Measurements from ENCODE around the gene MTREX.

Gene MTREX

GRCh38 chr5:55437452-55437851 lies 129.7 kb downstream of the MTREX start:
- Histone ChIP-seq H3K9me3 (ENCODE audit: control insufficient read depth in 5 of 5, low read length in 5 of 5) (no peaks in the 10 kb centered on the region), H3K4me3 (ENCODE audit: low read depth in 1 of 5, low read length in 5 of 5) (no peak overlapping the region), H3K4me1 (ENCODE audit: control insufficient read depth in 5 of 5, insufficient read depth in 5 of 5, low read length in 5 of 5) (peaks cover 4 to 35% (median 27%) of the 10 kb centered on the region in 5 donors), H3K9ac (ENCODE audit: low read length in 5 of 5) (peak overlapping the region; percentile 49 to 74 (median 57)), H3K27me3 (ENCODE audit: control insufficient read depth in 5 of 5, insufficient read depth in 4 of 5, low read length in 5 of 5) (no peaks in the 10 kb centered on the region), H3K36me3 (ENCODE audit: control insufficient read depth in 5 of 5, insufficient read depth in 5 of 5, low read length in 5 of 5) (peaks cover 12 to 27% (median 20%) of the 10 kb centered on the region in 5 donors), H3K27ac (ENCODE audit: low read depth, low read length) (peak overlapping the region; percentile 99)

DNA sequence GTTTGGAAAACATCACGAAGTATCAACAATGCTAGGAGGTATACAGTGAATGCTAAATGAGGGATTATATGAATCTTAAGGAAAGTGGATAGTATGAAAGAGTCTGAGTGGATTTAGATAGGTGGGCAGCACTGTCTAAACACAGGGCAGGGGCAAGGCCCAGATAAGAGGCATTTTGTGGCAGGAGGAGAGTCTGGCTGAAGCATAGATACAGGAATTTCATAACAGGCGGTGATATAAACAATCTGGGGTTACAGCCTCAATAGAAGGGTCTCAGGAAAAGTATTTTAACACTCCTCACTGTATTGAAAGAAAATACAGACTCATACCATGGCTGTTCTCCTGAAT lies 130.0 kb downstream of the MTREX start:
- H3K4me3 ChIP-seq (ENCODE audit: low read depth in 1 of 5, low read length in 5 of 5) = no peak overlapping the region
- no peaks in the 10 kb centered on the region for H3K27me3 ChIP-seq (ENCODE audit: control insufficient read depth in 5 of 5, insufficient read depth in 4 of 5, low read length in 5 of 5)
- H3K4me1 ChIP-seq (ENCODE audit: control insufficient read depth in 5 of 5, insufficient read depth in 5 of 5, low read length in 5 of 5) = peaks cover 4 to 35% (median 27%) of the 10 kb centered on the region in 5 donors
- H3K27ac ChIP-seq (ENCODE audit: low read depth, low read length) = peak overlapping the region; percentile 99
- H3K9me3 ChIP-seq (ENCODE audit: control insufficient read depth in 5 of 5, low read length in 5 of 5) = no peaks in the 10 kb centered on the region
- peaks cover 12 to 25% (median 17%) of the 10 kb centered on the region in 5 donors for H3K36me3 ChIP-seq (ENCODE audit: control insufficient read depth in 5 of 5, insufficient read depth in 5 of 5, low read length in 5 of 5)
- H3K9ac ChIP-seq (ENCODE audit: low read length in 5 of 5) = peak overlapping the region; percentile 49 to 74 (median 57)

DNA sequence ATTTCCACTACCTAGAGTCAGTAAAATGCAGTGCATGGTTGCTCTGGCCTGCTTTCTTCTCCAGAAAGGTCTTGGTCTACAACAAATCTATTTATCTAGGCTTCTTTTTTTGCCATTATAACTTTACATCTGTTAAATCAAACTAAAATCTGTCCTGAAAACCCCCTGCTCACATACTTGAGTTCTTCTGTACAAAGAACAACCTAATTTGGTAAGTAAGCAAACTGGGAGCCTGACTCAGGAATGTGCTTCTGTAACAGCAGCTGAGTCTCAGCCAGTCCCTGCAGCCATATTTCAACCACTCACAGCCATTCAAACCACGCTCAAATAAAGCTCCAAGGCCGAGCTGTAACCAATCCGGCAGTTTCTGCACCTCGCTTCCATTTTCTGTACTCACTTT lies 131.2 kb downstream of the MTREX start:
- H3K9me3 ChIP-seq (ENCODE audit: control insufficient read depth in 5 of 5, low read length in 5 of 5) = no peaks in the 10 kb centered on the region
- H3K27ac ChIP-seq (ENCODE audit: low read depth, low read length) = peak overlapping the region; percentile 99
- H3K27me3 ChIP-seq (ENCODE audit: control insufficient read depth in 5 of 5, insufficient read depth in 4 of 5, low read length in 5 of 5) = no peaks in the 10 kb centered on the region
- H3K36me3 ChIP-seq (ENCODE audit: control insufficient read depth in 5 of 5, insufficient read depth in 5 of 5, low read length in 5 of 5) = peaks cover 12 to 22% (median 15%) of the 10 kb centered on the region in 5 donors
- H3K9ac ChIP-seq (ENCODE audit: low read length in 5 of 5) = peak overlapping the region in 2 of 5 donors; percentile 49 to 62
- peaks cover 4 to 35% (median 27%) of the 10 kb centered on the region in 5 donors for H3K4me1 ChIP-seq (ENCODE audit: control insufficient read depth in 5 of 5, insufficient read depth in 5 of 5, low read length in 5 of 5)
- H3K4me3 ChIP-seq (ENCODE audit: low read depth in 1 of 5, low read length in 5 of 5) = no peak overlapping the region

GRCh38 chr5:55440188-55440646 lies 132.4 kb downstream of the MTREX start:
- no peak overlapping the region for H3K4me3 ChIP-seq (ENCODE audit: low read depth in 1 of 5, low read length in 5 of 5)
- H3K9ac ChIP-seq (ENCODE audit: low read length in 5 of 5) = peak overlapping the region in 1 of 5 donors; percentile 31
- peak overlapping the region; percentile 99 for H3K27ac ChIP-seq (ENCODE audit: low read depth, low read length)
- peaks cover 4 to 35% (median 27%) of the 10 kb centered on the region in 5 donors for H3K4me1 ChIP-seq (ENCODE audit: control insufficient read depth in 5 of 5, insufficient read depth in 5 of 5, low read length in 5 of 5)
- H3K27me3 ChIP-seq (ENCODE audit: control insufficient read depth in 5 of 5, insufficient read depth in 4 of 5, low read length in 5 of 5) = no peaks in the 10 kb centered on the region
- no peaks in the 10 kb centered on the region for H3K9me3 ChIP-seq (ENCODE audit: control insufficient read depth in 5 of 5, low read length in 5 of 5)
- peaks cover 11 to 22% (median 13%) of the 10 kb centered on the region in 5 donors for H3K36me3 ChIP-seq (ENCODE audit: control insufficient read depth in 5 of 5, insufficient read depth in 5 of 5, low read length in 5 of 5)

DNA sequence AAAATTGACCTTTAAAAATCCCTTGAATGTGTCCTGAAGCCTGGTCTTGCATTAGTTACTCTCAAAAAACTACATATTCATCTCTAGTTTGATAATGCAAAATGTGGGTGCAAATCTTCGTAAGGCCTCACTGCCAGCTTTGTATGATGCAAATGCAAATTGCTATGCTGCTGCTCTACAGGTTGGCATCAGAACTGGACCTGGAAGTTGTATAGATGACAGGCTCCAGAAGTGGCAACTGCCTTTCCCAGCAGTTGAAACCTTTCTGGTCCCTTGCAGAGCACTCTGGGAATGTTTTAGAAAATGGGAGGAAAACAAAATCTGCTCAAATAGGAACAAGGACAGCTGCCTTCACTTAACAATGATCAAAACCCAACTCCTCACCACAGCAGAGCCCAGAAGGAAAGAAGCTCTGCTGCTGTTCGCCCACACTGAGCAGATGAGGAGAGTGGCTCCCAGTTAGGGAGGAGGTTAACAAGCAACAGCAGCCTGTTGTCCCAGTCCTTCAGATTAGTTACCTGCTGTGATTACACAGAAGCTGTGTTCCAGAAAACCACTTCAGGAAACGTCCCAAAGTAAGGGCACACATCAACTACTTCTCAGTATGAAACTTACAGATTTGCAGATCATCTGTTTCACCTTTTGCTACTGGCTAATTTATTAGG lies 133.4 kb downstream of the MTREX start:
- Histone ChIP-seq H3K9me3 (ENCODE audit: control insufficient read depth in 5 of 5, low read length in 5 of 5) (no peaks in the 10 kb centered on the region), H3K27ac (ENCODE audit: low read depth, low read length) (peak overlapping the region; percentile 5), H3K36me3 (ENCODE audit: control insufficient read depth in 5 of 5, insufficient read depth in 5 of 5, low read length in 5 of 5) (peaks cover 8 to 18% (median 10%) of the 10 kb centered on the region in 5 donors), H3K4me1 (ENCODE audit: control insufficient read depth in 5 of 5, insufficient read depth in 5 of 5, low read length in 5 of 5) (peaks cover 4 to 35% (median 27%) of the 10 kb centered on the region in 5 donors), H3K27me3 (ENCODE audit: control insufficient read depth in 5 of 5, insufficient read depth in 4 of 5, low read length in 5 of 5) (no peaks in the 10 kb centered on the region), H3K9ac (ENCODE audit: low read length in 5 of 5) (no peak overlapping the region), H3K4me3 (ENCODE audit: low read depth in 1 of 5, low read length in 5 of 5) (no peak overlapping the region)

GRCh38 chr5:55441954-55442353 lies 134.2 kb downstream of the MTREX start:
- H3K27ac ChIP-seq (ENCODE audit: low read depth, low read length) = peak overlapping the region; percentile 5
- H3K27me3 ChIP-seq (ENCODE audit: control insufficient read depth in 5 of 5, insufficient read depth in 4 of 5, low read length in 5 of 5) = no peaks in the 10 kb centered on the region
- H3K36me3 ChIP-seq (ENCODE audit: control insufficient read depth in 5 of 5, insufficient read depth in 5 of 5, low read length in 5 of 5) = peaks cover 8 to 16% (median 9%) of the 10 kb centered on the region in 5 donors
- H3K9me3 ChIP-seq (ENCODE audit: control insufficient read depth in 5 of 5, low read length in 5 of 5) = no peaks in the 10 kb centered on the region
- H3K9ac ChIP-seq (ENCODE audit: low read length in 5 of 5) = no peak overlapping the region
- H3K4me3 ChIP-seq (ENCODE audit: low read depth in 1 of 5, low read length in 5 of 5) = no peak overlapping the region
- peaks cover 4 to 36% (median 25%) of the 10 kb centered on the region in 5 donors for H3K4me1 ChIP-seq (ENCODE audit: control insufficient read depth in 5 of 5, insufficient read depth in 5 of 5, low read length in 5 of 5)

DNA sequence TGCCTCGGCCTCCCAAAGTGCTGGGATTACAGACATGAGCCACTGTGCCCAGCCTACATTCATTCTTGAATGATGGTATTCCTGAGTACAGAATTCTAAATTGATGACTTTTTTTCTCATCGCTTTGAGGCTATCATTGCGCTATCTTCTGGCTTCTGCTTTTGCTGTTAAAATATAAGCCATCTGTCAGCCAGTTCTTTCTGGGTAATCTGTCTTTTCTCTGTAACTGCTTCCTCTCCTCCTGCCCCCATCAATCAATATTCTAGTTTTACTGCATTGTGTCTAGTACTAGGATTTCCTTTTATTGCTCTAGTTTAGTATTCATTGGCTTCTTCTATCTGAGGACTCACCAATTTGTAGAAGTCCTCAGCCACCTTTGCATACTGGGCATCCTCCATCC lies 138.0 kb downstream of the MTREX start:
- H3K4me1 ChIP-seq (ENCODE audit: control insufficient read depth in 5 of 5, insufficient read depth in 5 of 5, low read length in 5 of 5) = peaks cover 0 to 14% (median 7%) of the 10 kb centered on the region in 5 donors
- H3K9ac ChIP-seq (ENCODE audit: low read length in 5 of 5) = no peak overlapping the region
- H3K4me3 ChIP-seq (ENCODE audit: low read depth in 1 of 5, low read length in 5 of 5) = no peak overlapping the region
- no peaks in the 10 kb centered on the region for H3K9me3 ChIP-seq (ENCODE audit: control insufficient read depth in 5 of 5, low read length in 5 of 5)
- no peaks in the 10 kb centered on the region for H3K27me3 ChIP-seq (ENCODE audit: control insufficient read depth in 5 of 5, insufficient read depth in 4 of 5, low read length in 5 of 5)
- H3K27ac ChIP-seq (ENCODE audit: low read depth, low read length) = no peak overlapping the region
- H3K36me3 ChIP-seq (ENCODE audit: control insufficient read depth in 5 of 5, insufficient read depth in 5 of 5, low read length in 5 of 5) = peaks cover 6 to 12% (median 11%) of the 10 kb centered on the region in 5 donors

DNA sequence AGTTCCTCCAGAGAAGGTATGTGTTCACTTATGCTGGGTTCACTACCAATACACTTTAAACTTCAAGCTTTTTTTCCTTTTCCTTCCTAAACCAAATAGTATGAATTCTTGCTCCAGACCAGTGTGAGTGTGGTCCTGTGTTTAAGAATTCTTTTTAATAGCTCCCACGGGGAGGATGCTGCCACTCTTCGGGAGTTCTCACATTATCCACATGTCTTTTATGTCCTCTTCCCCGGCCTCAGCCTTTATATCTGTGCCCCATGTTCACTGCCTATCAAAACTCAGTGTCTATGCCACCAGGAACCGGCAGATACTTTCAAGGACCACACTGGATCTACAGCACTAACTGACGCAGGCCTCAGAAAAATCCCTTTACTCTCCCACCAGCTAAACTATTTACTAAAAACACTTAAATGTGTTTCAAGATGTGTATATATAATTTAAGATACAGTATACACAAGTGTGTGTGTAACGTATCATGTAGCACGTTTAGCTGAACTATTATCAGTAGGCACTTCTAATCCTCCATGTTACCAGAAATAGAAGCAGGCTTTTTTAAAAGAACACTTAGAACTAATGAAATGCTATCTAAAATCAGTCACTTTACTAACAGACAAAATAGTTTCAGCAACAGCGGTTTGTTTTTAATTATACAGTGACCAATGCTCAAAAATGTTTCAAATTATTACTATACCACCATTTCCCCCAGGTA lies 139.0 kb downstream of the MTREX start:
- H3K4me1 ChIP-seq (ENCODE audit: control insufficient read depth in 5 of 5, insufficient read depth in 5 of 5, low read length in 5 of 5) = peaks cover 0 to 14% (median 4%) of the 10 kb centered on the region in 5 donors
- no peaks in the 10 kb centered on the region for H3K27me3 ChIP-seq (ENCODE audit: control insufficient read depth in 5 of 5, insufficient read depth in 4 of 5, low read length in 5 of 5)
- H3K36me3 ChIP-seq (ENCODE audit: control insufficient read depth in 5 of 5, insufficient read depth in 5 of 5, low read length in 5 of 5) = peaks cover 2 to 4% (median 3%) of the 10 kb centered on the region in 5 donors
- no peak overlapping the region for H3K9ac ChIP-seq (ENCODE audit: low read length in 5 of 5)
- H3K4me3 ChIP-seq (ENCODE audit: low read depth in 1 of 5, low read length in 5 of 5) = no peak overlapping the region
- H3K9me3 ChIP-seq (ENCODE audit: control insufficient read depth in 5 of 5, low read length in 5 of 5) = no peaks in the 10 kb centered on the region
- no peak overlapping the region for H3K27ac ChIP-seq (ENCODE audit: low read depth, low read length)

DNA sequence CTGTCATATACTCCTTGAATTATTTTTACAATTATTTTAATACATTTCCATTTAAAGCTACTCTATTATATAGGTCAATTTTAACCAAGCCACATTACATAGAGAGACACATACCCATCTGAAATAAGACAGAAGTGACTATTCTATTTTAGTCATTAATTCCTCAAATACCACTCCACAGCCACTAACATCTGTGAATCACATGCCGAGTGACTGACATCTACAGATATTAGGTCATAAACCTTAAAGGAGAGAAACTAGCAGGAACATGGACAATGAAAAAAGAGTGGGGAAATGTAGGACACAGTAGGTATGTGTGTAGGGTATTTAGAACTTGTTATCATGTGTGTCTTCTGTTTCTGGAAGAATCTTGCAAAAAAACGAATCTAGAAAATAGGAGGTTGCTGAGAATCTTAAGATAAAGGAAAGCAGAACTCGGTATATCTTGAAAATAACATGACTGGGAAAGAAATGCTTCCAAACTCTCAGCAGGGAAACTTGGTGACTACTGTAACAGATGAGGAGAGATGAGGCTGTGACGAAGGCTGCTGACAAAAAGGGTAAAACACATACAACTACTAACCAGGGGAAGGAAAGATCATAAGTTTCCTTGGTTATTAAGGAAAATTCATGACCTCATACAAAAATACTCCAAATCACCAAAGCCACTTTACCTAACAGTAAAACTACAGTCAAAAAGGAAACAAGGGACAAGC lies 142.4 kb downstream of the MTREX start:
- H3K4me1 ChIP-seq (ENCODE audit: control insufficient read depth in 5 of 5, insufficient read depth in 5 of 5, low read length in 5 of 5) = peaks cover 0 to 14% (median 4%) of the 10 kb centered on the region in 5 donors

More for the DNA sequence above, 142.4 kb downstream of the MTREX start:
- Histone ChIP-seq H3K27ac (ENCODE audit: low read depth, low read length) (peak overlapping the region; percentile 45), H3K27me3 (ENCODE audit: control insufficient read depth in 5 of 5, insufficient read depth in 4 of 5, low read length in 5 of 5) (no peaks in the 10 kb centered on the region), H3K9ac (ENCODE audit: low read length in 5 of 5) (no peak overlapping the region), H3K9me3 (ENCODE audit: control insufficient read depth in 5 of 5, low read length in 5 of 5) (no peaks in the 10 kb centered on the region), H3K36me3 (ENCODE audit: control insufficient read depth in 5 of 5, insufficient read depth in 5 of 5, low read length in 5 of 5) (peaks cover 0 to 11% (median 3%) of the 10 kb centered on the region in 5 donors), H3K4me3 (ENCODE audit: low read depth in 1 of 5, low read length in 5 of 5) (no peak overlapping the region)

All from subcutaneous abdominal adipose tissue (tissue), 5 donors.